A204.1 (cell line): ENCODE measurements around the gene WDSUB1.

Source experiments
- FAIRE-seq: peaks from 2 replicates; lab custom pipeline; 2012; peaks lifted over from hg19 to GRCh38; lab: Jason Lieb, UNC

WDSUB1 gene

GRCh38 chr2:159224061-159224813, 62.3 kb downstream of the WDSUB1 start:
- FAIRE-seq = no peak

- FAIRE-seq = no peak
Measured at GRCh38 chr2:159219394-159219998, 67.0 kb downstream of the WDSUB1 start.

- FAIRE-seq = no peak
Measured at GRCh38 chr2:159218389-159218788, 68.1 kb downstream of the WDSUB1 start.

- FAIRE-seq = no peak
Measured at GRCh38 chr2:159217676-159218075, 68.8 kb downstream of the WDSUB1 start.

- FAIRE-seq = no peak
Measured at GRCh38 chr2:159215116-159215515, 71.4 kb downstream of the WDSUB1 start.

GRCh38 chr2:159214325-159214865, 72.1 kb downstream of the WDSUB1 start:
- FAIRE-seq = no peak

- FAIRE-seq = no peak
Measured at GRCh38 chr2:159213296-159213695, 73.2 kb downstream of the WDSUB1 start.

- no peak for FAIRE-seq
Measured at GRCh38 chr2:159211447-159212396, 74.8 kb downstream of the WDSUB1 start.

GRCh38 chr2:159209341-159210306, 76.9 kb downstream of the WDSUB1 start:
- no peak for FAIRE-seq

- FAIRE-seq = no peak
Measured at GRCh38 chr2:159208438-159208837, 78.1 kb downstream of the WDSUB1 start.

- FAIRE-seq = no peak
Measured at GRCh38 chr2:159206736-159207380, 79.6 kb downstream of the WDSUB1 start.

- FAIRE-seq = no peak
Measured at GRCh38 chr2:159204381-159205144, 81.9 kb downstream of the WDSUB1 start.

- no peak for FAIRE-seq
Measured at GRCh38 chr2:159202568-159203071, 83.9 kb downstream of the WDSUB1 start.

- no peak for FAIRE-seq
Measured at GRCh38 chr2:159201360-159202063, 85.0 kb downstream of the WDSUB1 start.

GRCh38 chr2:159200498-159200897, 86.0 kb downstream of the WDSUB1 start:
- FAIRE-seq = no peak

GRCh38 chr2:159199761-159200465, 86.6 kb downstream of the WDSUB1 start:
- no peak for FAIRE-seq

- no peak for FAIRE-seq
Measured at GRCh38 chr2:159199236-159199635, 87.3 kb downstream of the WDSUB1 start.

- FAIRE-seq = no peak
Measured at GRCh38 chr2:159196393-159196925, 90.0 kb downstream of the WDSUB1 start.
